NCI-H748 (cell line): Measurements from ENCODE around the gene HPCA.

Experiments used
- DNase-seq: peaks from one replicate; lab custom pipeline; 2025; ENCODE audit not compliant: unreplicated experiment; lab: John Stamatoyannopoulos, UW

Gene HPCA

DNA sequence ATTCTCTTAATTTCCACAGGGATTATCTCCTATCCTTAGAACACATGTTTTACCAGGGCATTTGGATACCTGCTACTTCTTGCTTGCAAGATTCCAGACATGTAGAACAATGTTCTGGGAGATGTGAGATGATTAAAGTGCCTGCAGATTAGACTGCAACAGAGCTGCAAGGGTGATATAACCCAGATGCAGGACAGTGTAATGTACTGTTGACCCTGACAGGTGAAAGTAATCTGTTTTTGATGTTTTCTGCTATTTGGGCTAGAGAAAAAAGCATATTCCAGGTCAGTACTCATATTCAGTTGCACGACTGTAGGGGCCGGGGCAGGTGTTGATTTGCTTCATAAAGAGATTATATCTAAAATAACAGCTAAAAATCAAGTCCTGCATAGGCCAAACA lies 42.0 kb downstream of the HPCA start:
- DNase-seq = no peak

GRCh38 chr1:32928715-32929114 lies 42.4 kb downstream of the HPCA start:
- no peak for DNase-seq

- no peak for DNase-seq
Measured at GRCh38 chr1:32929366-32929765, 43.1 kb downstream of the HPCA start.

GRCh38 chr1:32931760-32932159 lies 45.5 kb downstream of the HPCA start:
- DNase-seq = no peak

- DNase-seq = no peak
Measured at GRCh38 chr1:32933742-32934322, 47.5 kb downstream of the HPCA start.

DNA sequence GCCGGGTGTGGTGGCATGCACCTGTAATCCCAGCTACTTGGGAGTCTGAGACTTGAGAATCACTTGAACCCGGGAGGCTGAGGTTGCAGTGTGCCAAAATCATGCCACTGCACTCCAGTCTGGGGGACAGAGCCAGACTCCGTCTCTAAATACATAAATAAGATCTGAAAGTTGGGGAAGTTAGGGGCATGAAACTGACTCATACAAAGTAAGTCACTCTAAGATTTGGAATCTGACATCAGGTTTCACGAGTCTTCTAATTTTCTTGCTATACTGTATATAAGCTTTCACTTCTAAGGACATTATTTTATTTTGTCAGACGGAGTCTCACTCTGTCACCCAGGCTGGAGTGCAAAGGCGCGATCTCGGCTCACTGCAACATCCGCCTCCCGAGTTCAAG lies 48.2 kb downstream of the HPCA start:
- DNase-seq = no peak

DNA sequence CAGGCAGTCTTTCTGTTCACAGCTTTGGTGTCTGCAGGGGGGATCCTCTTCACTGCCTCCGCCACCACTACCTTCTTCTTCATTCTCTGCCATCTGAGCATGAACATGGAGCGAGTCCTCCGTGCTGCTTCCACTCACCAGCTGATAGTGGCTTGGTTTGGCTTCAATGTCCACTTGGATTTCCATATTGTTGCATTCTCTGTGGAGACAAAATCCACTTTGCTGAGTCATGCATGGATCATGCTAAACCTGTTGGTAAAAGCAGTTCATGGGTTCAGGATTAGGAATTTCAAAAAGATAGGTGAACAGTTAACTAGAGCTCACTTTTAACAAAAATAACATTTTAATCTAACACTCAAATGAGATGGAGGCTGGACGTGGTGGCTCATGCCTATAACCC lies 50.8 kb downstream of the HPCA start:
- no peak for DNase-seq

DNA sequence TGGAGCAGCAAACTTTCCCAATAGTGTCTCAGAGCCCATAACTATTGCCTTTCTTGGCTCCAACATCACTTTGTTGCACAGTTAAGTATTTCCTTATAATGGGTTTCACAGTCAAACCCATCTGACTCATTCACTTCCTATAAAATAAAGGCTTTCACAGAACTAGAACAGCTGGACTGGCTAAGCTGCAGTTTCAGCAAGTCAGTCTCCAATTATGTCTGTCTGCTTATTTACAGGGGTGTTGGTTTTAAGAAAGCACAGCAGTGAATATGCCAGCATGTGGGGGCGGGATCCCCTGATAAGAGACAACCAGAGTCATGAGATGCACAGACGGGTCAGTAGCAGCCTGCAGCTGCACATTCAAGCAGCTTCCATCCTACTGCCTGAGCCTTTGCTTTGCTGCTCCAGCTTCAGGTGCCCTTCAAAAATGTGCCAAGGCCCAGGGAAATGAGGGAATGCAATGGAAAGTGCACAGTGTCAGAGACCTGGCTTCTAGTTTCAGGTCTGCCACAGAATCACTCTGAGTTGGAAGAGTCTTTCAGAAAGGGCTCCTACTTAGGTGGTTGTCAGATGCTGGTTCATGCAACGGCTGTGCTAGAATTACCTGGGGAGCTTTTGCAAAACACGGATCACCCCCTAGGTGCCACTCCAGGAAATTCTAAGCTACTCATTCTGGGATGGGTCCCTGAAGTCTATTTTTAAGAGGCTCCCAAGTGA lies 53.5 kb downstream of the HPCA start:
- DNase-seq = no peak

- no peak for DNase-seq
Measured at GRCh38 chr1:32944180-32944579, 57.9 kb downstream of the HPCA start.
